Measurements from ENCODE around the gene PLEKHM1.
"Not testable (repeated sequence)": the region's sequence is repeated elsewhere in the genome, so short reads cannot be mapped to it uniquely, and the experiment has no call there.

PLEKHM1 gene

GRCh38 chr17:45490615-45491433 lies at the start of gene PLEKHM1:
TSS of gene PLEKHM1 (minus strand) at chr17:45490721. CDS start at chr17:45482484, 8,237 bp downstream.
- H3K4me1 ChIP-seq (ENCODE audit: control insufficient read depth, insufficient read depth, low read length); H3K36me3 ChIP-seq (ENCODE audit: control insufficient read depth, insufficient read depth, low read length); H3K9me3 ChIP-seq (ENCODE audit: control insufficient read depth, insufficient read depth, low read length); H3K27me3 ChIP-seq (ENCODE audit: control insufficient read depth, insufficient read depth, low read length); H3K27ac ChIP-seq (ENCODE audit: low read length): not testable (repeated sequence)
- DNase-seq (ENCODE audit: low read depth, low spot score): peak; percentile 25
- peak within 1 kb of the TSS; percentile 83; the same call in 1 of the 2 replicates for H3K4me3 ChIP-seq (ENCODE audit: low read length)
- WGBS (ENCODE audit: insufficient coverage, insufficient read length): no CpG with 5 or more reads among the region's 59 CpGs

DNA sequence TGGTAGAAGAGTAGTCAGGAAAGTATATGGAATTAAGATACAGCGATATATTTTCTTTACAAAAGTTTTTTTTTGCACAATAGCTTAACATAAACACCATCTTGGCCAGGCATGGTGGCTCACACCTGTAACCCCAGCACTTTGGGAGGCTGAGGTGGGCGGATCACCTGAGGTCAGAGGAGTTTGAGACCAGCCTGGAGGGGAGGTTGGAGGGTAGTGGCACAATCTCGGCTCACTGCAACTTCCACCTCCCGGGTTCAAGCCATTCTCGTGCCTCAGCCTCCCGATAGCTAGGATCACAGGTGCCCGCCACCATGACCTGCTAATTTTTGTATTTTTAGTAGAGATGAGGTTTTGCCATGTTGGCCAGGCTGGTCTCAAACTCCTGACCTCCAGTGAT lies 47.6 kb upstream of the PLEKHM1 start:
- not testable (repeated sequence) for H3K27me3 ChIP-seq (ENCODE audit: control insufficient read depth, insufficient read depth, low read length); H3K9me3 ChIP-seq (ENCODE audit: control insufficient read depth, insufficient read depth, low read length); H3K4me3 ChIP-seq (ENCODE audit: low read length); H3K4me1 ChIP-seq (ENCODE audit: control insufficient read depth, insufficient read depth, low read length); DNase-seq (ENCODE audit: low read depth, low spot score); H3K36me3 ChIP-seq (ENCODE audit: control insufficient read depth, insufficient read depth, low read length); H3K27ac ChIP-seq (ENCODE audit: low read length)
- WGBS (ENCODE audit: insufficient coverage, insufficient read length): no CpG with 5 or more reads among the region's 7 CpGs

DNA sequence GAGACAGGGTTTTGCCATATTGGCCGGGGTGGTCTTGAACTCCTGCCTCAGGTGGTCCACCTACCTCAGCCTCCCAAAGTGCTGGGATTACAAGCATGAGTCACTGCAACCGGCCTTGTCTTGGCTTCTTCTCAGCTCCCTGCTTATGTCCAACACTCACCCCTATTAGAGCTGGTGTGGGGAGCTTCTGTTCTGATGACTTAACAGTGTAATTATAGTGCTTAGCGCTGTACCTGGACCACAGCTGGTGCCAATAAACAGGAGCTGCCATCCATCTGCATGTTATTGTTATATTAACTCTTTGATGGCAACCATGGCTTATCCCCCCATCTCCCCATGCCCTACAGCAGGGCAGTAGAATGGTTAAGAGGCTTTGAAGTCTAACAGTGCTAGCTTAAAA lies 15.6 kb upstream of the PLEKHM1 start:
- WGBS (ENCODE audit: insufficient coverage, insufficient read length): no CpG with 5 or more reads among the region's 3 CpGs
- not testable (repeated sequence) for H3K36me3 ChIP-seq (ENCODE audit: control insufficient read depth, insufficient read depth, low read length); H3K4me1 ChIP-seq (ENCODE audit: control insufficient read depth, insufficient read depth, low read length); H3K9me3 ChIP-seq (ENCODE audit: control insufficient read depth, insufficient read depth, low read length); H3K27ac ChIP-seq (ENCODE audit: low read length); H3K4me3 ChIP-seq (ENCODE audit: low read length); H3K27me3 ChIP-seq (ENCODE audit: control insufficient read depth, insufficient read depth, low read length); DNase-seq (ENCODE audit: low read depth, low spot score)

- not testable (repeated sequence) for DNase-seq (ENCODE audit: low read depth, low spot score); H3K27me3 ChIP-seq (ENCODE audit: control insufficient read depth, insufficient read depth, low read length); H3K36me3 ChIP-seq (ENCODE audit: control insufficient read depth, insufficient read depth, low read length); H3K9me3 ChIP-seq (ENCODE audit: control insufficient read depth, insufficient read depth, low read length); H3K4me1 ChIP-seq (ENCODE audit: control insufficient read depth, insufficient read depth, low read length); H3K4me3 ChIP-seq (ENCODE audit: low read length); H3K27ac ChIP-seq (ENCODE audit: low read length)
- WGBS (ENCODE audit: insufficient coverage, insufficient read length): no CpG with 5 or more reads among the region's 3 CpGs
Observed at GRCh38 chr17:45505183-45505582, 14.7 kb upstream of the PLEKHM1 start.

DNA sequence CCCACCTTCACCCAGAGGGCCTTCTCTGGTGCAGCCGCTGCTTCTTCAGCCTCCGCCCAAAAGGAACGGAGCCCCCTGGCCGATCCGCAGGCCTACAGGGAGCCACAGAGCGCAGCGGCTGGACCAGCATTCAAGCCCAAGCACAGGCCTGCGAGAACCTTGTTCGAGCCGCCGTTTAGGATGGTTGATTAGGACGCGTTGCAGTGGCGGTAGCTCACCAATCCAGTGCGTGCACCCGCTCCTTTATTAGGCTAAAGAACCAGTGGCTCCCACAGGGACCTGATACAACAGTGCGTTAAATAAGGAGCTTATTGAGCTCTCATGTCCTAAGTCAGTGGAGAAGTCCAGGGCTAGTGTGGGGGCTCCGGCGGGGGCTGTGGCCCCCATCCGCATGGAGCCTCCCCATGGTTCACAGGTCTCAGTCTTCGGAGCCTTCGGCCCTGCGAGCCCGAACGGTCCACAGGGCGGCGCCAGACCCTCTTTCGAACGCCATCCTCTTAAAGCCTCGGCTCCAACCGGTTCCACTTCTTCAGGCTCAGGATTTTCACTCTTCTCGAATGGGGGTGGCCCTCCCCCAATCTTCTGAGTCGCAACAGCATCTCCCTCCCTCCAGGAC lies 10.7 kb upstream of the PLEKHM1 start:
- not testable (repeated sequence) for H3K4me3 ChIP-seq (ENCODE audit: low read length); DNase-seq (ENCODE audit: low read depth, low spot score); H3K4me1 ChIP-seq (ENCODE audit: control insufficient read depth, insufficient read depth, low read length); H3K36me3 ChIP-seq (ENCODE audit: control insufficient read depth, insufficient read depth, low read length); H3K27me3 ChIP-seq (ENCODE audit: control insufficient read depth, insufficient read depth, low read length); H3K27ac ChIP-seq (ENCODE audit: low read length); H3K9me3 ChIP-seq (ENCODE audit: control insufficient read depth, insufficient read depth, low read length)
- WGBS (ENCODE audit: insufficient coverage, insufficient read length): no CpG with 5 or more reads among the region's 33 CpGs

- H3K4me1 ChIP-seq (ENCODE audit: control insufficient read depth, insufficient read depth, low read length); H3K4me3 ChIP-seq (ENCODE audit: low read length); H3K27ac ChIP-seq (ENCODE audit: low read length); H3K27me3 ChIP-seq (ENCODE audit: control insufficient read depth, insufficient read depth, low read length); DNase-seq (ENCODE audit: low read depth, low spot score); H3K36me3 ChIP-seq (ENCODE audit: control insufficient read depth, insufficient read depth, low read length); H3K9me3 ChIP-seq (ENCODE audit: control insufficient read depth, insufficient read depth, low read length): not testable (repeated sequence)
- WGBS (ENCODE audit: insufficient coverage, insufficient read length): no CpG with 5 or more reads among the region's 2 CpGs
Observed at GRCh38 chr17:45500478-45500877, 10.0 kb upstream of the PLEKHM1 start.

DNA sequence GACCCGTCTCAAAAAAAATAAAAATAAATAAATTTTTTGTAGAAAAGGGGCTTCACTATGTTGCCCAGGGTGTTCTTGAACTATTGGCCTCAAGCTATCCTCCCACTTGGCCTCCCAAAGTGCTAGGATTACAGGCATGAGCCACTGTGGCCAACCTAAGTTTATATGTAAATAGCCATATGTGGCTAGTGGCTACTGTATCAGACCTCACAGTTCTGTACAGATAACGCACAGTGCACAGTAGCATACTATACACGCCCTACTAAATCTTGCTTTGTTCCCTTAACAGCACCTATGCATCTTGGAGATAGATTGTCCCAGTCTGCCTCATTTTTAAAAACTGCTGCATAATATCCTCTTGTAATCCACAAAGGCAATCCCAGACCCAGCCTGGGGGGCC lies 8.7 kb upstream of the PLEKHM1 start:
- H3K4me3 ChIP-seq (ENCODE audit: low read length); DNase-seq (ENCODE audit: low read depth, low spot score); H3K4me1 ChIP-seq (ENCODE audit: control insufficient read depth, insufficient read depth, low read length); H3K27me3 ChIP-seq (ENCODE audit: control insufficient read depth, insufficient read depth, low read length); H3K36me3 ChIP-seq (ENCODE audit: control insufficient read depth, insufficient read depth, low read length); H3K27ac ChIP-seq (ENCODE audit: low read length); H3K9me3 ChIP-seq (ENCODE audit: control insufficient read depth, insufficient read depth, low read length): not testable (repeated sequence)
- WGBS (ENCODE audit: insufficient coverage, insufficient read length): no CpG with 5 or more reads among the region's 3 CpGs

- not testable (repeated sequence) for H3K4me3 ChIP-seq (ENCODE audit: low read length); H3K36me3 ChIP-seq (ENCODE audit: control insufficient read depth, insufficient read depth, low read length); DNase-seq (ENCODE audit: low read depth, low spot score); H3K9me3 ChIP-seq (ENCODE audit: control insufficient read depth, insufficient read depth, low read length); H3K27ac ChIP-seq (ENCODE audit: low read length); H3K27me3 ChIP-seq (ENCODE audit: control insufficient read depth, insufficient read depth, low read length); H3K4me1 ChIP-seq (ENCODE audit: control insufficient read depth, insufficient read depth, low read length)
- WGBS (ENCODE audit: insufficient coverage, insufficient read length): no CpG with 5 or more reads among the region's 6 CpGs
Observed at GRCh38 chr17:45498377-45498776, 7.9 kb upstream of the PLEKHM1 start.

DNA sequence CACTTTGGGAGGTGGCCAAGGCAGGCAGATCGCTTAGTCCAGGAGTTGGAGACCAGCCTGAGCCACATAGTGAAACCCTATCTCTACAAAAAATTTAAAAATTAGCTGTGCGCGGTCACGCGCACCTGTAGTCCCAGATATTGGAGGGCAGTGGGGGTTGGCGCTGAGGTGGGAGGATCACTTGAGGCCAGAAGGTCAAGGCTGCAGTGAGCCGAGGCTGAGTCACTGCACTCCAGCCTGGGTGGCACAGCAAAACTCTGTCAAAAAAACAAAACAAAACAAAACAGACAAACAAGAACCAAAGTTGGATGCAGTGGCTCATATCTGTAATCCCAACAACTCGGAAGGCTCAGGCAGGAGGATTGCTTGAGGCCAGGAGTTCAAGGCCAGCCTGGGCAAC lies 6.9 kb upstream of the PLEKHM1 start:
- no CpG with 5 or more reads among the region's 8 CpGs for WGBS (ENCODE audit: insufficient coverage, insufficient read length)
- not testable (repeated sequence) for DNase-seq (ENCODE audit: low read depth, low spot score)

GRCh38 chr17:45496507-45496906 lies 6.0 kb upstream of the PLEKHM1 start:
- not testable (repeated sequence) for H3K27ac ChIP-seq (ENCODE audit: low read length); H3K4me3 ChIP-seq (ENCODE audit: low read length); H3K36me3 ChIP-seq (ENCODE audit: control insufficient read depth, insufficient read depth, low read length); H3K9me3 ChIP-seq (ENCODE audit: control insufficient read depth, insufficient read depth, low read length); H3K4me1 ChIP-seq (ENCODE audit: control insufficient read depth, insufficient read depth, low read length); H3K27me3 ChIP-seq (ENCODE audit: control insufficient read depth, insufficient read depth, low read length); DNase-seq (ENCODE audit: low read depth, low spot score)
- WGBS (ENCODE audit: insufficient coverage, insufficient read length): no CpG with 5 or more reads among the region's 3 CpGs

More for the DNA sequence above, 6.9 kb upstream of the PLEKHM1 start:
- H3K9me3 ChIP-seq (ENCODE audit: control insufficient read depth, insufficient read depth, low read length); H3K4me3 ChIP-seq (ENCODE audit: low read length); H3K4me1 ChIP-seq (ENCODE audit: control insufficient read depth, insufficient read depth, low read length); H3K27me3 ChIP-seq (ENCODE audit: control insufficient read depth, insufficient read depth, low read length); H3K27ac ChIP-seq (ENCODE audit: low read length); H3K36me3 ChIP-seq (ENCODE audit: control insufficient read depth, insufficient read depth, low read length): not testable (repeated sequence)

DNA sequence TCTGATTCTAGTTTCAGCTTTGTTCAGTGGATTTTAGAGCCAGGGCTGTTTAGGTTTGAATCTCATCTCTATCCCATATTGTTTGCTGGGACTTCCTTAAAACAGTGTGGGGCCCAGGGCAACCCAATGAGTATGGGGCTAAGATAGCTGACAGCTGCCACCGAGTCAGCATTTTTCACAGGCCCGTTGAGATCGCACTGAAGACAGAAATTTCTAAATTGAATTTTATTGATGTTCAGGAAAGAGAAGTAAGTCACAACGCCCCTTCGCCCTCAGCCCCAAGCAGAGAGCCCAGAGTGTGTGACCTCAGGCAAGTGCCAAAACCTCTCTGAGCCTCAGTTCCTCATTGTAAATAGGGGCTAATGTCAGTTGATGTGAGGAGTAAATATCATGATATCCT lies 4.0 kb upstream of the PLEKHM1 start:
- H3K36me3 ChIP-seq (ENCODE audit: control insufficient read depth, insufficient read depth, low read length); H3K27me3 ChIP-seq (ENCODE audit: control insufficient read depth, insufficient read depth, low read length); H3K27ac ChIP-seq (ENCODE audit: low read length); DNase-seq (ENCODE audit: low read depth, low spot score); H3K9me3 ChIP-seq (ENCODE audit: control insufficient read depth, insufficient read depth, low read length); H3K4me1 ChIP-seq (ENCODE audit: control insufficient read depth, insufficient read depth, low read length); H3K4me3 ChIP-seq (ENCODE audit: low read length): not testable (repeated sequence)
- no CpG with 5 or more reads among the region's 5 CpGs for WGBS (ENCODE audit: insufficient coverage, insufficient read length)

Data from iPS DF 6.9 (cell line).